Measurements from ENCODE around the gene UTP25.

DNA sequence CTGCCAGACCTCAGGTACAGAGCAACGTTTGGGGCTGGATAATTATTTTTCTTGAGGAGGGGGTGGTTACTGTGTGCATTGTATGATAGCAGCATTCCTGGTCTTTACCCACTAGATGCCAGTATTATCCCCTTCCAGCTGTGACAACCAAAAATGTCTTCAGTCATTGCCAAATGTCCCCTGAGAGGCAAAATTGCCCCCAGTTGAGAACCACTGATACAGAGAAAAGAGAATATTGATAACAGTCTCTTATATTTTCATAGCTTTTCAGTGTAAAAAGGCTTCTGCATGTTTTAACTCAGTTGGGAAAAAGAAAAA lies 58.4 kb downstream of the UTP25 start:
- TF ChIP-seq, protein P1, sequence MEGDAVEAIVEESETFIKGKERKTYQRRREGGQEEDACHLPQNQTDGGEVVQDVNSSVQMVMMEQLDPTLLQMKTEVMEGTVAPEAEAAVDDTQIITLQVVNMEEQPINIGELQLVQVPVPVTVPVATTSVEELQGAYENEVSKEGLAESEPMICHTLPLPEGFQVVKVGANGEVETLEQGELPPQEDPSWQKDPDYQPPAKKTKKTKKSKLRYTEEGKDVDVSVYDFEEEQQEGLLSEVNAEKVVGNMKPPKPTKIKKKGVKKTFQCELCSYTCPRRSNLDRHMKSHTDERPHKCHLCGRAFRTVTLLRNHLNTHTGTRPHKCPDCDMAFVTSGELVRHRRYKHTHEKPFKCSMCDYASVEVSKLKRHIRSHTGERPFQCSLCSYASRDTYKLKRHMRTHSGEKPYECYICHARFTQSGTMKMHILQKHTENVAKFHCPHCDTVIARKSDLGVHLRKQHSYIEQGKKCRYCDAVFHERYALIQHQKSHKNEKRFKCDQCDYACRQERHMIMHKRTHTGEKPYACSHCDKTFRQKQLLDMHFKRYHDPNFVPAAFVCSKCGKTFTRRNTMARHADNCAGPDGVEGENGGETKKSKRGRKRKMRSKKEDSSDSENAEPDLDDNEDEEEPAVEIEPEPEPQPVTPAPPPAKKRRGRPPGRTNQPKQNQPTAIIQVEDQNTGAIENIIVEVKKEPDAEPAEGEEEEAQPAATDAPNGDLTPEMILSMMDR (IDR thresholded peaks at IDR 0.05): no peak
- TF ChIP-seq POLR2A (IDR thresholded peaks at IDR 0.05): no peak
